ELF-1 (cell line): Measurements from ENCODE around the gene CCDC73.
A peak's percentile ranks its signal among the peaks of the same experiment; 100 is the strongest.
"Not testable (repeated sequence)": the region's sequence is repeated elsewhere in the genome, so short reads cannot be mapped to it uniquely, and the experiment has no call there.

Experiments
- DNase-seq: peaks from one replicate; pipeline ENCODE4 v3.0.0-alpha.2; 2016; ENCODE audit warnings: low read depth, low spot score

CCDC73 gene

DNA sequence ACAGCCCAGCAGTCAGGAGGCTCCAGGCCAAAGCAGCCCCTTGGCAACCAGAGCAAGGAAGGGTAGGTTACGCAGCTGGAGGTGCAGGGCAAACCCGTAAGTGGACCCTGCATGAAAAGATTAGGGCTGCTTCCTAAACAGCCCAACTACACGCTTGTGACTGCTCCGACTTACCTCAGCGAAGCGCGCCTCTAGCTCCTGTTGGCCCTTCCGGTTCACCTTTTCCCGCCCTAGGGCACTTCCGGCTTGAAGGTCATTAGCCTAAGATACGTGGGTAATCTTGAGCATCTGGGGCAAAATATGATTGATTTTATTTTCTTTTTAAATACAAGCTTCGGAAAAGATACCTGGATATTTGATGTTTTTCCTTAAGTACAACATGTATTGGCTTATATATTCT, at the start of gene CCDC73:
Gene CCDC73, minus strand, starts transcription at position 224 of the 400 bp plus-strand sequence. CDS start 34,419 bp downstream, outside the sequence.
- DNase-seq, result no peak

DNA sequence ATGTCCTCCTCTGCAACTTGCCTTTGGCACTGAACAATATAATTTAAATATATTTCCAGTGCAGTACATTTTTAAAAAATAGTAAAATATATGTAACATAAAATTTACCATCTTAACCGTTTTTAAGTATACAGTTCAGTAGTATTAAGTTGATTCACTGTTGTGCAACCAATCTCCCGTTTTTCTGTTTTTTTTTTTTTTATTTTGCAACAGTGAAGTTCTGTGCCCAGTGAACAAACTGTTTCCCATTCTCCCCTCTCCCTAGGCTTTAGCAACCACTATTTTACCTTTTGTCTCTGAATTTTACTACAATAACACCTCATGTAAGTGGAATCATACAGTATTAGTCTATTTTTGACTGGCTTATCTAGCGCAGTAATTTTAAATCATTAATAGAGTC, 49.1 kb upstream of the CCDC73 start:
- no peak for DNase-seq

DNA sequence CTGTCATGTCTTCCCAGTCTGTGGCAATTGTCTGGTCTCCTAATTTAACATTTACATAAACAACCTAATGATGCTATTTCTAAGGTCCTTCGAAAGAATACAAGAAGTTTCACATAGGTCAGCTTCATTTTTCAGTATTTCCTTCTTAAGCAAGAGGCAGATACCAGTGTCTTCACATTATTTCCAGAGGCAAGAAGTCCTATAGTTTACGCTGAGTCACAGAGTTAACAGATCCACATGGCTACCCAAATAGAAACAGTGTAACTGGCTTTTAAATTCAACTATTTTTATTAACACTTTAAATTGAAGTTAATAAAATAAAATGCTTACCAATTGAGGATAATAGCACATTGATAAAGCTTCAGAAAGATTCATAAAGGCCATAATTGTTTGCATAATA, 46.1 kb upstream of the CCDC73 start:
- no peak for DNase-seq

DNA sequence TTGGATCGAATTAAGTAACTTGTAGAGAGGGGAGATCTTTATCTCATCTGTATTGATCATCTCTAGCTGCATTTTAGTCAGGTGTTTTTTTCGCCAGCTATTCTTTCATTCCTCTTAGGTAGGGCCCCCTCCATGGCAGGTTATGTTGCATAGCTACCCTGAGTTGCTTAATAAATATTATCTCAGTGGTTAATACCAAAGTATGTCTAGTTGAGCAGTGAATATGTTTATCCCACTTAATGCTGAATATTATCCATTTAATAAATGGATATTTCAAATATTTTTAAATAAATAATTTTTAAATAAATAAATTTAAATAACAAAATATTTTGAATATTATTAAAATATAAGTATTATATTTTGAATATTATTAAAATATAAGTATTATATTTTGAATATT, 44.8 kb upstream of the CCDC73 start:
- DNase-seq, result no peak

DNA sequence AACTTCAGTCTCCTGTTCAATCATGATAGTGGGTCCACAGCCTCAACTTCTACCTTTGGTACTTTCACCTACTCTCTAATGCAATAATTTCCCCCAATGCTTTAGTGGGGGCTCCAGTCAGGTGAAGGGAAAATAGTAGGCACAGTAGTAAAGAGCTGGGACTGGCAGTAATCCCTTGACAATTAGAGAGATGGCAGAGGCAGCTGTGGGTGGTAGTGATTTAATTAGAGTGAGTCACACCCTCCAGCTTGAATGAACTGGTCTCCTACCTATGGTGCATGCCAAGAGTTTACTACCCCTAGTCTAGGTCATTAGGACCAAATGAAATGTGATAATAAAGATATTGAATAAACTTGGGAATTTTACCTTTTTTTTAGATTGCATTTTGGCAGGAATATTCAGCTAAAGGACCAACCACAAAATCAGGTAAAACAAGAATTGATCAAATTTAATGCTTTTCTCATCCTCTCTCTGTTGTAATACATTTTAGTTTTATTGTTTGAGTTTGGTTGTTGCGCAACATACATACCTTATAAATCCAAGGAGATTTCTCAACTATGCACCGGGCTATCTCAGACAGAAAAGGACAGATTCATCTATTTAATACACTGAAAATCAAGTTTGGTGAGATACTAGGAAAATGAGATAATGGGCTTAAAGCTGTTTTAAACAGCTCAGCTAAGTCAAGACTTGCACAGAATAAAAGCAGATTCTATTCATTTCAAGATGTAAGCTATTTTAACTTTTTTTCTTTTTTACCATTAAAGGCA, 44.2 kb upstream of the CCDC73 start:
- DNase-seq, result no peak

DNA sequence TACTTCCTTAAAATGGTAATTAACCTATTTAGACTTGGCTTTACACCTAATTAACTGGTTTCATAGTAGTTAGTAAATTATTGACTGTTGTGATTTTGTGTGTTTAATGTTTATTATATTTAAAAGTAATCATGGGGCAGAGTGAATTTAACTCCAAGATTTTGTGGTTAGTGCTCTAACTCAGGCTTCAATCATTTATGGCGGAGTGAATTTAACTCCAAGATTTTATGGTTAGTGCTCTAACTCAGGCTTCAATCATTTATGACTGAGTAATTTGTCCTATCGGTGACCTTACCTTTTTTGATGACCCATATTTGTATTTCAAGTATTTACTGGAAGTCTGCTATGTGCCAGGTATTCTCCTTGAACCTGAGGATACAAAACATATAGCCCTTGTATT, 42.5 kb upstream of the CCDC73 start:
- DNase-seq, result no peak

DNA sequence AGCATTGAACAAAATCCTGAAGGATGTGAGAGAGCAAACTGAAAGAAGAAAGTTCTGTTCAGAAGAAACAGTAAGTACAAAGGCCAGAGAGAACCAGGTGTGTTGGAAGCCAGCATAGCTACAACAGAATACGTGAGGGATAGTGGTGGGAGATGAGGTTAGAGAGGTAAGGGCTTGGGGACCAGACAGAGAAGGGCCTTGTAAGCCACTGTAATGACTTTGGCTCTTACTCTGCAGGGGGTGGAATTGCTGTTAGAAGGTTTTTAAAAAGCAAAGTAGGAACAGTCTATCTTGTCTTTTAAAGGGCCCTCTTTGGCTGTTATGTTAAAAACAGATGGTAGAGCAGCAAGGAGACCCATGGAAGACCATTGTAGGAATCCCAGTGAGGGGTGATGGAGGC, 39.5 kb upstream of the CCDC73 start:
- DNase-seq, result no peak

DNA sequence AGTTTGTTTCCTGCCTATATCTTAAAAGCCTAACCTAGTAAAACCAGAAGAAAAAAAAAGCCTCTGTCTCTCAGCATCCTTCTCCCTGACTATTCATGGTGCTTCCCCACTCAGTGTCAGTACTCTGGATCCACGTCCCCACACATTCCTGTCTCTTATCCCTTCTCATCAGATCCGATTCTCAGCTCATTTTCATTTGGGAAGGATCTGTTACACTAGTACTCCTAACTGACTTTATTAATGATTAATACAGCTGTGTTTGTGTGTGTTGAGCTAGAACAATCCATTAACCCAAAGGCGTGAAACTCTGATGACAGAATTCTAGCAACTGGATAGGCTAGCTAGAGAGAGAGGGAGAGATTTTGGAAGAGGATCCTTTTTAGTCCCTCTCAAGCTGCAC, 36.8 kb upstream of the CCDC73 start:
- DNase-seq, result no peak

DNA sequence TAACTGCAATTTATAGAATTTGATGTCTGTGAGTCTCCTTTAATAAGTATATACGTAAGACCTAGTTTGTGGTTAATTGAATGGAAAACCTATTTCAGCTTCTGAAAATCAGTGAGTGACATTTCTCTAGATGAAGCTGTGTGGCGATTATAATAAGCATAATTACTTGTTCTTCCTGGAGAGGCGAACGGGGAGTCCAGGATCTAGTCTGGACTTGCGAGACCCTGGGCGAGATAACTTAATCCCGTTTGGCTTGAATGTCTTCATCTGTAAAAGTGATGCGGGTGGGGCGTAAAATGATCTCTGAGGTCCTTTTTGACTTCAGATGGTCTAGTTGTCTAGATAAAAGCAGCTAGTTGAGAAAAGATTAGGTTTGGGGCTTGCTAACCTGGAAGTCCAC, 36.3 kb upstream of the CCDC73 start:
- no peak for DNase-seq

DNA sequence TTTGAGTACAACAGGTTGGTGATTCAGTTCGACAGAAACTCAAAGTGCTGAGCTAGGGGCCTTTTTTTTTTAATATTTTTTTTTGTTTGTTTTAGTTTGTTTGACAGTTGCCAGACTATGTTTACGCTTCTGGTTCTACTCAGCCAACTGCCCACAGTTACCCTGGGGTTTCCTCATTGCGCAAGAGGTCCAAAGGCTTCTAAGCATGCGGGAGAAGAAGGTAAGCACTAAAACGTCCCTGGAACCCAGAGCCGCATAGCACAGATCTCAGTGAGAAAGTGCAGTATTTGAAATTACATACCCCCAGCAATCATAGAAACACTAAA, 35.9 kb upstream of the CCDC73 start:
- no peak for DNase-seq

DNA sequence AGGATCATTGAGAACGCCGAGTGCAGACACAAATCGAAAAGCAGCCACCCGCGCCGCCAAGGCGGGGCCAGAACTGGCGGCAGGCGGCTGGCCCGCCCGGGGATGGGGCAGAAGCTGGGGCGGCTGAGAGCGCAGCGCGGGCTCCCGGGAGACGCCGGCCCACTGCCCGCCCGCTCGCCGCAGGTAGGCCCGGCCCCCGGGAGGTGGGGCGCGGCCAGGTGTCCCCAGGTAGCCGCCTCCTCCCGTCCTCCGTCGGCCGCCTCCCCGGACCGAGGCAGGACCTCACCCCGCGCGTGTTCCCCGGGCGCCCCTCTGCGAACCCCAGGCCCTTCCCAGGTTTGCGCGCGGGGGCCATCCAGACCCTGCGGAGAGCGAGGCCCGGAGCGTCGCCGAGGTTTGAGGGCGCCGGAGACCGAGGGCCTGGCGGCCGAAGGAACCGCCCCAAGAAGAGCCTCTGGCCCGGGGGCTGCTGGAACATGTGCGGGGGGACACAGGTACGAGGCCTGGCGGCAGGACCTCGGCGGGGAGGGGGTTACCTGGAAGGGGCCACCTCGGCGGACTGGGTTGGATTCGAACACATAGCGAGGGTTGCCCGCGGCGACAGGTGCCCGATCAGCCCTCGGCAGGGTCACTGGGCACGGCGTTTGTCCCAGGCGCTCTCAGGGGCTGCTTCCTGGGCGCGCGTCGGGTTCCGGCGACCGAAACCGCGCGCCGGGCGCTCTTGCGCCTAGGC, 35.4 kb upstream of the CCDC73 start, which contains the start of gene PRRG4:
Gene PRRG4, plus strand, starts transcription at position 248 of the 733 bp plus-strand sequence. CDS start 603 bp downstream, outside the sequence.
- DNase-seq, result peak; percentile 72

DNA sequence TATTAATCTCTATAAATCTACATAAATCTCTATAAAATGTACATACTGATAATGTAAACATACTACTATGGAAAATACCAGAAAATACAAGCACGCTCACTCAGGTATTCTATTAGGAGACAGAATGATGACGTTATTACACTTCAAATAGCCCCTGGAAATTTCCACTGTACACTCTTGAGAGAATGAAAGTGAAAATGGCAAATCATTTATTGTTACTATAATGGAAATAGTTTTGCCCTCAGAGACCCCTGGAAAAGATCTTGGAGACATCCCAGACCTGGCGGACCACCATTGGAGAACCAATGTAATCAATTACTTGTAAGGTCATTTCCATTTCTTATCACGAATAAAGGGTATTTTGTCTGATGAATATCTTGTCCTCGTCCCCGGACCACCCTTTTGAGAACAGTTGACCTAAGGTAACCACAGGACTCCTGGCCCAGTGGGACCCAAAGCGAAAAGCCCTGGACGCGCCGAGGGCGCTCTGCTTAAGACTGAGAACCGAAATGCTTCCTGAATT, 34.8 kb upstream of the CCDC73 start:
- DNase-seq, result no peak

DNA sequence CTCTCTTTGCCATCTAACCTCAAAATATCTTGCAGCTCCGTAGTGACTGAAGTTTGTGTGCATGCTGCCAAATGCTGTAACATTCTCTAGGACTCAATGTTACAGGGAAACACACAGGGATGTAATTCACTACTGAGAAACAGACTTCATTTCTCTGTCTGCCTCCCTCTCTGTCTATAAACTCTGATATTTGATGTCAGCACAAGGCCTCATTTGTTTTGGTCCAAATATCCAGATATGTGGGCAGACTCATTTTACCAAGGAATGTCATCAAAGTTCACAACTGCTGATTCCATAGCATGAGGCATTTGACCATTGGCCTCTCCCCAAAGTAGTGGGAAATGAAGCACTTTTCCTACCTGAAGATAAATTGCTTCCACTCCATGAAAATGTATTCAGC, 32.8 kb upstream of the CCDC73 start:
- no peak for DNase-seq

DNA sequence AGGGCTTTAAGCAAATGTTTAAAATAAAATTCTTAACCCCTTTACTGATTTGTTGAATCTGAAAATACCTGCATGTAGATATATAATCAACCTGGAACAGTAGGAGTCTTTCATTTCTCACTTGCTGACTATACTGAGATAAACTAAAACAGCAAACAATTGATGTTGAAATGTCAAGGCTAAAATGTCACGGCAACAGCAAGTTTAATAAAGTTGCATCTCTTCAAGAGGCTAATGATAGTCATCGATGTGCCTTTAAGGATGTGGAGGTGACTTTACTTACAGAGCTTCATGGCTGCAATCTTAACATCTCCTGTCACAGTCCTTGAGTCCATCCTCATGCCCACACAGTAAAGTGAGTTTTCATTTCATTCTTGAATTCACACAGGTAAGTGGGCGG, 31.7 kb upstream of the CCDC73 start:
- no peak for DNase-seq

DNA sequence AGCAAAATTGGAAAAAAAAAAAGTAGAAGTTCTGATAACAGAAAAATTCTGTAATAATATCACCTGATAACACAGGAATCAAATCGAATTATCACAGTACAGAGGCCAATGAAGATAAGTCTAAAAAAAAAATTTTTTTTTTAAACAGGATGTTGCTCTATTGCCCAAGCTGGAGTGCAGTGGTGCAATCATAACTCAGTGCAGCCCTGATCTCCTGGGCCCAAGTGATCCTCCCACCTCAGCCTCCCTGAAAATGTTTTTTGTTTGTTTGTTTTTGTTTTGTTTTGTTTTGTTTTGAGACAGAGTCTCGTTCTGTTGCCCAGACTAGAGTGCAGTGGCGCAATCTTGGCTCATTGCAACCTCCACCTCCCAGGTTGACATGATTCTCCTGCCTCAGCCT, 29.2 kb upstream of the CCDC73 start:
- DNase-seq, result not testable (repeated sequence)

DNA sequence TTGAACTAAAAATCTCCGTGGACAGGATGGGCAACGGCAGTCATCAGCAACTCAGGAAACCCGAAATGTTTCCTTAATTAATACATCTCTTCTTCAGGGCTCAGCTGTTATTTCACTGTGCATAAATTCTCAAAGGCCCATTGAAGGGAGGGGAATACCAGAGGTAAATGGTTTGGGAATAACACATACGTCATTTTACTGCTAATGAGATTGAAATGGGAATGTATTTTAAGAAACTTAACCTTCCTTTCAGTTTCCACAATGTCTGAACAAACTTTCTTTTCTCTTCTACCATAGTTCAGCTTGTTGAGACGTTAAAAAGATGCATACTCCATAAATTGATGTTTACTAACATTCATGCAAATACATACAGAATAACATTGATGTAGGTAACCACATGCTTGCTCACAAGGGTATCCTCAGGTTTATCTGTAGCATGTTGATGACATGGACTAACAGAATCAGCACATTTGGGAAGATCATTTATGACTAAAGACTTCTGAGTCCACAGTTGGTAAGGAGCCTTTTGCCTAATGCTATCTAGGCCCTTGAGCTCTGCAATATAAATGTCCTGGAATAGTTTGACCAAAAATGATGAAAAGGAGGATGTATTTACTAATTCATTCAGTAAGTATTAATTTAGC, 27.6 kb upstream of the CCDC73 start:
- DNase-seq, result no peak

DNA sequence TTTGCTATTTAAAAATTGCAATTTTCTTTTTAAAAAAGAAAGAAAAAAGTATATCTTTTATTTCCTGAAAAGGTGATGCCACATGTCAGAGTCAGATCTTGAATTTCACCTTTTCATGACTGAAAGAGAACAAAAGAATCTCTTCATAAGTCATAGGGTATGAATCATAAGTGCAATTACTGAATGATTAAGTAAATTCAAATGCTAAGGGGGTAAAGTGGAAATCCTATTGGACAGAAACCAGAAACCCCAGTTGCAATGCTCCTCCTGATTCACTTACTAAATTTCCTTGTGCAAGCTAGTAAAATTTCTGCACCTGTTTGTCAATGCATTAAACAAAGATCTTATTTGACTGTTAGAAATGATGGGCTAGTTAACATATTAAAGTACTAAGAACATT, 27.1 kb upstream of the CCDC73 start:
- DNase-seq, result no peak

DNA sequence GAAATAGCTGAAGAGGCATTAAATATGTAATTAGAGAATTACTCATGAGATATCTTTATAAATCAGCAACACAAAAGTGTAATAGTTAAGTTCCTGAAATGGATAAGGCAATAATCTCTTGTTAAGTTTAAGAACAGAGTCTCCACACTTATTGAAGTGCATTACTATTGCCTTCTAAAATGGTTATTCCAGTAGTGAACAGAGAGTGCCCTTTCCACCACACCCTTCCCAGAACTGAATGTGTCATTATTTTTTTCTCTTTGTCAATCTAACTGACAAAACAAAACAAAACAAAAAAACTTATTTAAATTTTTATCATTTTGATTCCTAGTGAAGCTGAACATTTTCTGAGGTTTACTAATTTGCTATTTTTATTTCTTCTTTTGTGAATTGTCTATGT, 26.0 kb upstream of the CCDC73 start:
- DNase-seq, result no peak

DNA sequence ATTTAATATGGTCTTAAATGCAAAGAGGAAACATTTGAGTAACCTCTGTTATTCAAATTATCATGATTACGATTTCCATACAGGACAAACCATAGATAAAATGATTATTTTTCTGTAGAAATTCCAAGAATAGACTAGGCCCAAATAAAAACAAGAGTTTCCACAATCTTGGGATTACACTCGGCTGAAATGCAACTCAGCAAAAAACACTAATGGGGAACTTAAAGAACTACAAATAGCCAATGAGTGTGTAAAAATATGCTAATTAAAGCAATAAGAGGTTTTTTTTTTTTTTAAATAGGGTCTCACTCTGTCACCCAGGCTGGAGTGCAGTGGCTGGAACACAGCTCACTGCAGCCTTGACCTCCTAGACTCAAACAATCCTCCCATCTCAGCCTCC, 24.7 kb upstream of the CCDC73 start:
- no peak for DNase-seq

DNA sequence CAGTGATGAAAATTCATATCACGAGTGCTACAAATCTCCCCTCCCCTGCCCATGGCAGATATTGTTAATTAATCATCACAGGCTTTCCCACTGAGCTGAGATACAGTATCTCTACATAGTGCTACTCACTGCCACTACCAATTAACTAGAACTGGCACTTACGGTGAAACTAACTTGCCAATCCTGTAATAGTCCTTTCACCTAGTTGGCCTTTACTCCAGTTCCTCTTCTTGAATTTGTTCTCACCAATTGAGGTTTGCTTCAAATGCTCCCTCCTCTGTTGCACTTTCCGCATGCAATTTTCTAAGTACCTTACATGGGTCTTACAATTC, 23.4 kb upstream of the CCDC73 start:
- no peak for DNase-seq

DNA sequence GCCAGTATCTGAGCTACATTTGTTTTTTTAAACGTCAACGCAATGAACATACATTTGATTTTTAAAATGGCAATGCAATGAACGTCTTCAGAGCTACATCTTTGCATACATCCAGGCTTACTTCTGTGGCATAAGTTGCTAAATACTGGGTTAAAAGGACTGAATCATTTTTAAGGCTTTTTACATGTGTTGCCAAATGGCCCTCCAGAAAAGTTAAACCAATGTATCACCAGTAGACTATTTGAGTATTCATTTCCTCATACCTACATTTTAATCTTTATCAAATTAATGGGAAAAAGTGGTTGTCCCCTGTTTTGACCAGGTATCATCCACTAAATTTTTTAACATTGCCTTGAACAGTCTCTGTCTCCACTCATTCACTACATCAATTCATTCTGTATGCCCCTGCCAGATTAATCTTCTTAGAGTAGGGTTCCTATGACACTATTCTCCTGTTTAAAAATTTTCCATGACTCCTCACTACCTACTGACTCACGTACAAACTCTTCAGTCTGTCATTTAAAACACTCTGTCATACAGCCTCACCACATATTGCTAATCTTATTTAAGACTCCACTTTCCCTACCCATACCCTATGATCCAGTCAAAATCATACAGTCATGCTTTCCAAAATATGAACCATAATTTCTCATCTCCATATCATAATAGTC, 22.9 kb upstream of the CCDC73 start:
- no peak for DNase-seq

DNA sequence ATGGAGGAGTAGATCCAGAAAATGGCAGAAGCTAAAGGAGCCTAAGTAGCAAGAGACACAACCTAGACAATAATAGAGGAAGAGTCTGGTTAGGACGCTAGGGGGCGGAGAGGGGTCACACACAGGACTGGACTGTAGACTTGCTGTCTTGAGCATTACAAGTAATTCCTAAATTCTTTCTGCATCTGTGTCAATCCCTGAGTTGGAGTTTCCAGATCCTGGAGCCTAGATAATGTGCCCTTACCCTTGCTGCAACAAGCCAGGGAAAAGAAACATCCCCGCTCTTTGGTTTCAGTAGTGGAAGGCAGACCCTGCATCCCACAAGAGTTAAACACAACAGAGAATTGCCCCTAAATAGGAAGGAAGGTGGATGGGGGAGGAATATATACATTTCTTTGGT, 14.9 kb upstream of the CCDC73 start:
- peak; percentile 71 for DNase-seq
